DLD1 (cell line): ENCODE data around the gene GPR83.
"Not testable (repeated sequence)": the region's sequence is repeated elsewhere in the genome, so short reads cannot be mapped to it uniquely, and the experiment has no call there.

Experiments used
- in situ Hi-C: cut with HindIII; loops from 2 replicates; pipeline ENCODE4 v1.10.0; 2017; ENCODE audit warnings: low sequenced_read_pairs

GPR83 gene

DNA sequence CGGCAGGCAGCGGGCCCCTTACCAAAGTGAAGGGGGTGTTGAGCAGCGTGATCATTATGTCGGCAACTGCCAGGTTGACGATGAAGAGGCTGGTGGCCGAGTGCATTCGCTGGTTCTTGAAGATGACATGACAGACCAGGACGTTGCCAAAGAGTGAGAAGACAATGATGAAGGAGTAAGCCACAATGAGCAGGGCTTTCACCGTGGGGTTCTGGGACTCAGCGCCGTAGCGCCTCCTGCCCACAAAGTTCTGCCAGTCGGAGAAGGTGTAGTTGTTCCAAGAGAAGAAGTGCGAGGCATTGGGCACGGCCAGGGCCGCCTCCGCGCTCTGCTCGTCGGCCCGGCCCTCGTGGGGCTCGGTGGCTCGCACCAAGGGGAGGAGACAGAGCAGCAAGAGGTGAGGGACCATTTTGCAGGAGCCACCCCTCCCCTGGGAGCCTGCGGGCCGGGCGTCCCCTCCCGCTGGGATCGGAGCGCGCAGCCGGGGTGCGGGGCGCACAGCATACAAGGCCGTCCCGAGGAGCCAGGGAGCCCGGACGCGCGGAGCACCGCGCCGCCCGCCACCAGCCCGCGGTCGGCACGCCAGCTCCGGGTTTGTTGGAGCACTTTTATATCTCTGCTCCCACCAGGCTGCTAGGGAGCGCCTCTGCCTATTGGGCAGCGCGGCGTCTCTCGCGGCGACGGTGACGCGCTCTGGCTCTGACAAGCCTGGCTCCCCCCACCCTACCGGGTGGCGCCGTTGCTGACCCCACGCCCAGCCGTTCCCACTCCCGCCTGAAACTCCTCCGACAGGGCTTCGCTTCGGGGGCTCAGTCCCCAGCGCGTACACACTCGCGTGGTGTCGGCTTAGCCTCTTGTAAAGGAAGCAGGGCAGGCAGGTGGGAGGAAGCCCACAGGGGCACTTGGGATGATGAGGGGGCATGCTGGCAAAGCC is at the start of gene GPR83:
Gene GPR83, minus strand, starts transcription at position 581 of the 934 bp plus-strand sequence. Its CDS starts 172 bp downstream, at position 409.
- in situ Hi-C loops, result no loop called here

DNA sequence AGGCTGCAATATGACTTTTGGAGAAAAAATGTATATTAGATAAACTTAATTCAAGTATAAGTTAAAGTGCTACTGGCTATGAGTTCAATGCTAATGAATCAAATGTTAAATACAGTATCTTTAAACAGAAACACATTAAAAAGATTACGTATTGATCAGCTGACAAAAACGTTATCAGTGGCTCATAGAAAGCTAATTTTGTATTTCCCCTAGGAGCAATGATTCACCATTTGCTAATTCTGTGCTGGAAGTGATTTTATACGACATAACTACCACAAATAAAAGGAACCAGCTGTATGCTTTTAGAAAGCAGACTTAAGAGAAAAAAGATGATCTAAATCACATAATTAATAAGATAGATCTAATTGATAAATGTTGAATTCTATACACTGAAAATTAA is 48.8 kb upstream of the GPR83 start:
- in situ Hi-C loops, result no loop called here

DNA sequence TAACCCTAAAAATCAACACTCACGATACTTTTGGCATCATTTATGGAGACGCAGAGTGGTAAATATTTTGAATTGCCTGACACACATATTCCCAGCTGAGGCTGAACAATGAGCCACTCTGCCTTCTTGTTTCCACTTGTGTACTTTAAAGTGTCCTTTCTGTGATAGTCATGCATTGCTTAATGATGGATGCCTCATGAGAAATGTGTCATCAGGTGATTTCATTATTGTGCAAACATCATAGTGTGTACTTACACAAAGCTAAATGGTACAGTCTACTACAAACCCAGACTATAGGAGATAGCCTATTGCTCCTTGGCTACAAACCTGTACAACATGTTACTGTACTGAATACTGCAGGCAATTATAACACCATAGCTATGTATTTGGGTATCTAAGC is 48.2 kb upstream of the GPR83 start:
- in situ Hi-C loops, result loop anchor here (25.0 kb wide), 2 partner anchors 112 to 262 kb away; no protein-coding TSS in a partner anchor

DNA sequence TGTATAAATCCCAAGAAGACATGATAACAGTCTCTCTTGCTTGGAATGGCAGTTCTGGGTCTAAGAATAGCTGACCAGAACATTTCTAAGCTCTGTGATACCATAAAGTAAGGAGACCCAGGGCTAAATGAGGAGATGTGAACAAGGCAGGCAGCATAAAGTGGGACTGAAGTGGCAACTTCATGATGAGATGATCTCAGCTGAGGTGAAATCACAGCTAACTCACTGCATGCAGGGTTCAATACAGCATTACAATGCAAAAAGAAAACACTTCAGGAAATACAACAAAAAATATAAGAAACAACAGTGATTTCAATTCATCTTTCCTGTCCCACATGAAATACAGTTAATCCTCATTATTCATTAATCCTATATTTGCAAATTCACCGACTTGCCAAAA is 47.8 kb upstream of the GPR83 start:
- in situ Hi-C loops, result loop anchor here (25.0 kb wide), 2 partner anchors 112 to 262 kb away; no protein-coding TSS in a partner anchor

DNA sequence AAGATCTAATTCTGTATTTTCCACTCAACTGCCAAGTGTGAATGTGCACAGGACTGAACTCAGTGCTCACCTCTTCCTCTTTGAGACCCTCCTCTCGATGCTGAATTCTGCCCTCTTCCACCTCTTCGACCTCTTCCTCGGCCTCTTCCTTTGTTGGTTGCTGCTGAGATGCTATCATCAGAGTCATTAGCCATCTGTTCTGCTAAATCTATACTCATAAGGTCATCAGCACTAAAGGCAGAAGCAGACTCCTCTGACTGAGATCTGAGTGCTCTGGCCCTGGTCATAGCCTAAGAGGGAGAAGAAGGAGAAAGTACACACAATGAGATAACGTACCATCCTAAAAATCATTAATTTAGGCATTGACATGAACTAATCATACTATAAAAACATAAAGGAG is 45.9 kb upstream of the GPR83 start:
- in situ Hi-C loops, result loop anchor here (25.0 kb wide), 2 partner anchors 110 to 260 kb away; no protein-coding TSS in a partner anchor

DNA sequence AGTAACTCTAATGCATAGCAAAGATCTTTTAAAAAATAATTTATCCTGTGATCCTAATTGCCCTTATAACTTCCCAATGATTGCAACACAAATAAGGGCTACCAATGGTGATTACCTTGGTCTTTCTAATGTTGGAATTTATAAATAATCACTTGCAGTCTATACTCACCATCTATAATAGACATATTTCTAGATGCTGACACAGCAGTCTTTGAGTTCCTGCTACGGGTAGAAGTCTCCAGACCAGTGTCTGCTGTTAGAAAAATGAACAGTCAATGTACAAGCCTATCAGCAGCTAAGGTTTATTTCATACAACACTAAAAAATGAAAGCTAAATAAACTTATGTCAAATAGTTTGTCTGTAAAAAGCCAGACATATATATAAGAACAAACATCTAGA is 44.4 kb upstream of the GPR83 start:
- in situ Hi-C loops, result loop anchor here (25.0 kb wide), 2 partner anchors 108 to 258 kb away; no protein-coding TSS in a partner anchor

DNA sequence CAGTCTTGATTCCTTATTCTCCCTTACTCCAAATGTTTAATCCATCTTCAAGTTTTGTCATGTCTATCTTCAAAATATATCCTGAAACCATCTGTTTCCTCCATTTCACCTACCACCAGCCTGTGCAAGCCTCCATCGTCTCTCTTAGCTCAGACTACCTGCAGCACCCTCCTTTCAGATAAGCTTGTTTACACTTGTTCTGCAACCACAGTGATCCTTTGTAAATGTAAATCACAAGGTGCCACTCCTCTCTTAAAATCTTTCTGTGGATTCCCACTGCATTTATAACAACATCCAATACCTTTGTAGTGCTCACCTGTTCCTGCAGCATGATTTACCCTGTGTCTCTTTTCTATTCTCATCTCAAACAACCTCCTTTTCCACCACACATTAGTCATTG is 31.8 kb upstream of the GPR83 start:
- in situ Hi-C loops, result loop anchor here (25.0 kb wide), 2 partner anchors 96 to 246 kb away; no protein-coding TSS in a partner anchor

DNA sequence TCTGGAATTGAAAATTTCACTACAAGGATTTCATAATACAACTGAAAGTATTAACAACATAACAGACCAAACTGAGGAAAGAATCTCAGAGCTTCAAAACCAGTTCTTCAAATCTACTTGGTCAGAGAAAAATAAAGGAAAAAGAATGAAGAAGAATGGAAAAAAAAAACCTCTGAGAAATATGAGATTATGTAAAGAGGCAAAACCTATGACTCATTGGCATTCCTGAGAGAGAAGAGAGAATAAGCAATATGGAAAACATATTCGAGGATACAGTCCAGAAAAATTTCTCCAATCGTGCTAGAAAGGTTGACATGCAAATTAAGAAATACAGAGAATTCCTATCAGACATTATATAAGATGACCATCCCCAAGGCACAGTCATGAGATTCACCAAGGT is 23.4 kb upstream of the GPR83 start:
- in situ Hi-C loops, result loop anchor here (25.0 kb wide), 2 partner anchors 87 to 237 kb away; no protein-coding TSS in a partner anchor

DNA sequence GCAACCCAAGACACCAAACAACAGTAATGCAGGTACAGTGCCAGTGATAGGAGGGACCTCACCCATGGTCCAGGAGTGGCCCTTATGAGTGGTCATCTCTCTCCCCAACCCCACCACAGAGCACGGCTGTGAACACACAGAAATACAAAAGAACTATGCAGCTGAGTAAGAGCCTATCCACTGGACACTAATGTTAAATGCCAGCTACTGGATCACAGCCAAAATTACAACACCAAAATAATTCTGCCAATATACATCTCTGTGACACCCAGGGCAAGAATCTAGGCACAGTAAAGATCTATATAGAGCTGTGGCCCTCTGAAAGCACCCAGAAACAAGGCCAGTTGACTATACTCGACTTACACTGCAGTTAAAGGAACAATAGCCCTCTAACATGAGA is 22.8 kb upstream of the GPR83 start:
- in situ Hi-C loops, result no loop called here

DNA sequence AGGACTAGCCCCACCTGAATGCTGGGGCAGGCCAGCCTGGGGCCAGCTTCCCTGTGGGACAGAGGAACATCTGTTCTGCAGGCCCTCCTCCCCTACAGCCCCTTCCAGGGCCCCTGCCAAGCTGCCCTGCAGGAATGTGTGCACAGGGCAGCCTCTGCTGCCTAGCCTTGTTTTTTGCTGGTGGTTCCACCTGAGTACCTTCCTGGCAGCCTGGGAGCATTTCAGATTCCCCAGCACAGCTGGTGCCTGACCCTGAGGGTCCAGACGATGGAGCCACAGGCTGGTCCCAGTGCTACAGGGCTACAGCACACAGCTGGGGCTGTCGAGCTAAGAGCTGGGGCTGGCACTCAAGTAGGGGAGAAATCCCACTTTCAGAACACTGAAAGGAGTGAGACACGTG is 22.3 kb upstream of the GPR83 start:
- in situ Hi-C loops, result no loop called here

DNA sequence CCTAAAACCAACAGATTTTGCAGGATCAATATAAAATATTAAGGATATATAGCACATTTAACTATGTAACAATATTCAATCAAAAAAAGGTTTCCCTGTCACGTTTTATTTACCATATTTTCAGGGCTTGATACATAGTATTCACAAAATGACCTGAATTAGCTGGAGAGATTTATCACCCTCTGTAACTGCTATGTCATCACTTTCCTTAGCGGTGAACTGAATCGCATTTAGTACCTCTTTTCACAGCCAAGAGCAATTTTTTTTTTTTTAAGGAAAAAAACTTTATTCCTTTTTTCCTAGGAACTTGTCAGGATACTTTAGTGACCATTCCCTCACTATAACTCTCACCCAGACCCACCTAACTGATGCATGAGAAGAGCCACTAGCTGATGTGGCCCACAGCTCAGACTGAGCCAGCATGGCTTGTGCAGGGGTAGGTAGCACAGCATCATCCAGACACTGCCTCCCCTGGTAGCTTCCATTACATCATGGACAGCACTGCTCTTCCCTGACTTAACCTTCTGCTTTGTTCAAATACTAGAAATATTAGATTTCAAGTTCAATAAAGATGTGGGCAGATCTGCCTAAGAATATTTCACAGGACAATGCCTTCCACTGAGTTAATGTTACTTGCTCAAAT is 17.0 kb upstream of the GPR83 start:
- in situ Hi-C loops, result no loop called here

DNA sequence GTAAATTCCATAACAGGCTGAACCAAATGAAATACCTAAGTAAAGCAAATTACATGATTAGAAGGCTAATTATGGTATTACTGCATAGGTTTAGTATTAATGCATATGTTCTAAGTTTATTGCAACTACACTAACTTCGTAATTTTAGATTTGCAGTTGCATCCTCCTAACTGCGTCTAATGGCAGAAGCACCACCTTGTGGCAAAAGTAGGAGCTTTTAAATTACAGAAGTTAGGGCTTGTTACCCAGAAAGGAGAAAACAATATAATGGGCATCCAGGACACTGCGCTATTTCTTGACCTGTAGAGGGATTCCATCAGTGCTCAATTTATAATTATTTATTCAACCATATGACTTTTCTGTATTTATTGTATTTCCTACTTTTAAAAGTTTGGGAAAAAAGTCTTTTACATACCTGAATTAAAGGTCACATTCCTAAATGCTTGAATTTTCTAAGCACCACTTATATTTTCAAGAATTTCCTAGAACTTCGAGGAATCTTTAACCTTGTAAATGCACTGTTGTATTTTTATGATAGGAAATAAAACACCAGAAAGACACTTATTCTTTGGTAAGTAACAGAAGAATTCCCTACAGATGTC is 16.3 kb upstream of the GPR83 start:
- in situ Hi-C loops, result no loop called here

DNA sequence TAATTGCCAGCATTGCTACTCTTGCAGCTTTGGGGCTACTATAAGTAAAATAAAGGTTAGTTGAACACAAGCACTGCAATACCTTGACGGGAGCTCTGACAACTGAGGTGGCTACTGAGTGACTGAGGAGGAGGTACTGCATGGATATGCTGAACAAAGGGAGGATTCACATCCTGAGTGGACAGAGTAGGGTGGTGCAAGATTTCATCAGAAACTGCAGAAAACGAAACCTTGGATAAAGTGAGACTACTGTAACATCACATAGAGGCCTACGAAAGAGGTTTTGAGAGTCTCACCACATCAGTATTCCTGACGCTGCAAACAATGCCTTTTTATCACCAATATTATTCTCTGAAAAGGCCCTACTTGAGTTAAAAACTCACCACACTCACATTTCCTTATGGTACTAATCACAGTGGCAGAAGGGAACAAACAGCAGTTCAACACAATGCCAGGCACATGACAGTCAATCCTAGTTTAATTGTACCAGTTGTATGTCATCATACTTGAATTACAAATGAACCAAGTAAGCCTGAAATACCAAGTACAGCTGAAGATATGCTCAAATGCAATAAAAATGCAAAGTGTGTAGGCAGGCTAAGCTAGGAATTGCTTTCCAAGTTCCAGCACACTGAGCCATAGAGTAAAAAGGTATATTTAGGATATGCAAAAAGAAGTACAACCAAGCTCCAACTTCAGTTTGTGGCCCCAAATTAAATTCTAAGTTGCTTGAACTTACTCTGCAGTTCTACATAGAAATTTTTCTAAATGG is 4.0 kb upstream of the GPR83 start:
- in situ Hi-C loops, result no loop called here

DNA sequence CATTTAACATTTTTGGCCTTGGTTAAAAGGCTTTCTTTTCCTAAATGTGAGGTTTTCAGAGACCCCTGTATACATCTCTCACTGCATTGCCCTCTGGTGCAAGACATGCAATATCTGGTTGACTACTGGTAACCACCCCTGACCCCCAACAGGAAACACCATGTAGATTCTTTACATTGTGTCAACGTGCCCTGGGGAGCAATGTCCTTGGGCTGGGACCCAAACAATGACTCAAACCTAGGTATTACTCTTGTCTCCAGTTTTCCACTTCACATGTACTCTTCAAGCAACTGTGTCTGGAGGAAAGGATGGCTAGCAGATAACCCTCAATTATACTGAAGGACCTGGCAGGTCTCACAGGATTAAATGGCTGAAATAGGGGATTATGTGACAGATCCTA is 1.1 kb upstream of the GPR83 start:
- in situ Hi-C loops, result no loop called here

DNA sequence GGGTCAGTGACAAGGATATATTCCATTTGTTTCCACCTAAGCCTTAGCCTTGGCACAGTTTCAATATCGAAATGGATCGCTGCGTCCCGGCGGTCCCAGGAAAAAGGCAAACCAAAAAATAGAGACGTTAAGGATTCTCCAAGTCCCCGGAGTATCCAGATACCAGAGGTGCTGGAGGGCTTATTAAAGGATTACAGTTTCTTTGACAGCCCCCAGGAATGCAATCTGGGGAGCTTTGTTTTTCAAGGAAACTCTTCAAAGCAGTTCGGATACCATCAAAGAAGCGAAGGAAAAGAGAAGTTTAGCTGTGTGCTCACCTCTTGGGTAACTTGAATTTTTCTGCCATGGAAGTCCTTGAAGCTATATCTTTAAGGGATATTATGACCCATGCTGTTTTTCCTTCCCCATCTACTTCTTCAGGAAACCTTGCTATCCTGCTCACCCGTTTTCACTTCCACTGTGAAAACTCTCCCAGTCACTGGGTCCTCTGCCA is 600 bp upstream of the GPR83 start:
- in situ Hi-C loops, result no loop called here

DNA sequence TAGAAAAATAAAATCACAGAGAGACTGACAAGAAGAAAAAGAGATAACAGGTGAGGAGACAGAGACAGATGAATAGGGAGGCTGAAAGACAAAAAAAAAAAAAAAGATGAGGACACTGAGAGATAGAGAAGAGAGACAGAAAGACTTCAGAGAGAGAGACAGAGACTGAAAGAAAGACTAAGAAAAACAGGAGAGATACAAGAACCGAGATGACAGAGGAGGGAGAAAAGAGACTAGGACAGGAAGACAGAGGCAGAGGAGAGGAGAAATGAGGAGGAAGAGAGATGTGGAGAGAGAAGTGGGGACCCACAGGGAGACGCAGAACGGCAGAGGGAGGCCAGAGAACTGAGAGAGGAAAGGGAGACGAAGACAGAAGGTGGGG is 771 bp downstream of the GPR83 start:
- in situ Hi-C loops, result no loop called here

DNA sequence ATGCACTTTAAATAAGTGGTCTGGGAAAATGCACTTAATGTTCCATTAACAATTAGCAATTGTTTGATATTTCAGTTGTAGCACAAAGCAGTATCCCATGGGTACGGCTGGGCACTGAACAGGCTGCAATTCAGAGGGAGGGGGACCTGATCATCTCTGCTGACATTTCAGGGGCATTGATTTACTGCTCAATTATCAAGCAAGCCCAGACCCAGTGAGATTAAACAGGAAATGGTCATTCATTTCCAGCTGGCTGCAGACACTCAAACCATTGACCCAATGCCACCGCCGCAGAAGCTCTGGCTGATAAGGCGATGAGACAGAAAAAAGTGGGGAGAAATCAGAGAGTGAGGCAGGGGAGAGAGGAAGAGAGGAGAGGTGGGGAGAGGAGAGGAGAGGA is 1.2 kb downstream of the GPR83 start:
- in situ Hi-C loops, result no loop called here

DNA sequence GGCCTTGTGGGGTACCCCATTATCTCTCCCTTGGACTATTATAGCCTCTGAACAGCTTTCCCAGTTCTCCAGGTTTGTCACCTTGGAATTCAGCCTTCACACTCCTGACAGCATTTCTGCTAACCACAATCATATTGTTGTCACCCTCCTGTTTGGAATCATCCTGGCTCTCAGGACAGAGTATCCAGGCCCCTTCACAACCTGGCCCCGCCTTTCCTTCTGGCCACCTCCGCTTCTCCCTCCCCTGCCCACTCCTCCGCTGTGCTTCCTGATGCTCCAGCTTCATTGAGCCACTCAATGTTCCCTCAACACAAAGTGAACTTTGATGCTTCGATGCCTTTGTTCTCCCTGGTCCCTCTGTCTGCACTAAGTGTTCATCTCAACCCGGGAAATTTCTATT is 3.1 kb downstream of the GPR83 start:
- in situ Hi-C loops, result no loop called here

DNA sequence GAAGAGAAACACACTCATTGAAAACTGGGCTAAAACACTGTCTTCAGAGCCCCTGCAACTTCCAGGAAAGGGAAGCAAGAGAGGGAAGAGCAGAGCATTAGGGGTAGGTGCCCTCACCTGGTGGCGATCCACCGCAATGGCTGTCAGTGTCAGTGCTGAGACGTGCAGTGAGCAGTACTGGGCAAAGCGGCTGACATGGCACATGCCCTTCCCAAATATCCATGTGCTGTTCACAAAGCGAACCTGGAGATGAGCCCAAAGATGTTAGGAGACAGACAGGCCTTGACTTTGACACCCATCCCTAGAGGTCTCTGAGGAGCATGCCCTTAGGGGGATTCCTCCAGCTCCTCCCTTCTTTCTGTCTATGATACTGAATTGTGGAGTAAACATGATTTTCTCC is 4.9 kb downstream of the GPR83 start:
- in situ Hi-C loops, result no loop called here

DNA sequence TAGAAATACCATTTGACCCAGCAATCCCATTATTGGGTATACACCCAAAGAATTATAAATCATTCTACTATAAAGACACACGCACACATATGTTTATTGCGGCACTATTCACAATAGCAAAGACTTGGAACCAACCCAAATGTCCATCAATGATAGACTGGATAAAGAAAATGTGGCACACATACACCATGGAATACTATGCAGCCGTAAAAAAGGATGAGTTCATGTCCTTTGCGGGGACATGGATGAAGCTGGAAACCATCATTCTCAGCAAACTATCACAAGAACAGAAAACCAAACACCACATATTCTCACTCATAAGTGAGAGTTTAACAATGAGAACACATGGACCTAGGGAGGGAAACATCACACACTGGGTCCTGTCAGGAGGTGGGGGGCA is 9.3 kb downstream of the GPR83 start:
- in situ Hi-C loops, result not testable (repeated sequence)

DNA sequence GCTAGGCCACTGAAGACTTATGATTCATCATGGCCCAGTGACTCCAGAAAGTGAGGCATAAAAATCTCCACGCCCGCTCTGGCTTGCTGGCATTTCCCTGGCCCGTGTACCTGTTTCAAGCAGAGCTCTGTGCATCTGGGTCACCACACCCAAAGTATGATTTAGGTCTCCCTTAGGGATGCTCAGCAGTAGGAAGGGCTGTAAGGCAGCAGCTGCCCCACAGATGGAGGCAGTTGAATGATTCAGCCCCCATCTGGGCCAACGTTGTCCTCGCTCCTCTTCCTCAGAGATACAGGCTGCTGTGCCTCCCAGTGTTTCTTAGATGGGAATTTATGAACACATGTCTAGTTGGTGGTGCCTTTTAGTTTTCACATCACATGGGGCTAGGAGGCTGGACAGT is 21.6 kb downstream of the GPR83 start:
- in situ Hi-C loops, result no loop called here
